GM18858 (cell line): ENCODE data around the gene SEMA3A.
"Not testable (repeated sequence)": the region's sequence is repeated elsewhere in the genome, so short reads cannot be mapped to it uniquely, and the experiment has no call there.

ENCODE experiments used
- ATAC-seq: cut with Tn5 transposase; IDR thresholded peaks from one replicate; pipeline ENCODE4 v1.9.1; 2021; ENCODE audit not compliant: unreplicated experiment

The SEMA3A gene

GRCh38 chr7:84157171-84157570 lies 37.4 kb downstream of the SEMA3A start:
- ATAC-seq = no peak

- no peak for ATAC-seq
Observed at GRCh38 chr7:84154991-84155781, 39.4 kb downstream of the SEMA3A start.

GRCh38 chr7:84152995-84153394 lies 41.6 kb downstream of the SEMA3A start:
- ATAC-seq = no peak

GRCh38 chr7:84150370-84150769 lies 44.2 kb downstream of the SEMA3A start:
- ATAC-seq = not testable (repeated sequence)

- ATAC-seq = no peak
Observed at GRCh38 chr7:84149573-84149972, 45.0 kb downstream of the SEMA3A start.

- ATAC-seq = no peak
Observed at GRCh38 chr7:84145892-84146291, 48.7 kb downstream of the SEMA3A start.

GRCh38 chr7:84144935-84145334 lies 49.7 kb downstream of the SEMA3A start:
- ATAC-seq = no peak

GRCh38 chr7:84144480-84144879 lies 50.1 kb downstream of the SEMA3A start:
- ATAC-seq = no peak

GRCh38 chr7:84142726-84143125 lies 51.9 kb downstream of the SEMA3A start:
- no peak for ATAC-seq

- no peak for ATAC-seq
Observed at GRCh38 chr7:84139986-84140729, 54.4 kb downstream of the SEMA3A start.

- ATAC-seq = no peak
Observed at GRCh38 chr7:84138411-84138810, 56.2 kb downstream of the SEMA3A start.

GRCh38 chr7:84137812-84138211 lies 56.8 kb downstream of the SEMA3A start:
- no peak for ATAC-seq

- no peak for ATAC-seq
Observed at GRCh38 chr7:84136809-84137208, 57.8 kb downstream of the SEMA3A start.

GRCh38 chr7:84136336-84136735 lies 58.3 kb downstream of the SEMA3A start:
- ATAC-seq = no peak

- ATAC-seq = no peak
Observed at GRCh38 chr7:84134169-84134568, 60.4 kb downstream of the SEMA3A start.

- no peak for ATAC-seq
Observed at GRCh38 chr7:84125654-84126053, 68.9 kb downstream of the SEMA3A start.

GRCh38 chr7:84123965-84124547 lies 70.5 kb downstream of the SEMA3A start:
- ATAC-seq = no peak

GRCh38 chr7:84122582-84123360 lies 71.8 kb downstream of the SEMA3A start:
- ATAC-seq = no peak

- no peak for ATAC-seq
Observed at GRCh38 chr7:84117304-84117703, 77.3 kb downstream of the SEMA3A start.

- ATAC-seq = no peak
Observed at GRCh38 chr7:84113906-84114850, 80.4 kb downstream of the SEMA3A start.
